ENCODE results near the gene PDLIM3. TPM values are rescaled to one million over a fixed set of nuclear protein-coding genes. Genes with fewer than 3 reads are reported as not detected.

PDLIM3 gene
- total and polyA plus RNA-seq, 2 experiments from 2014 or later: 23.6 to 35.2 TPM

- H3K4me3 ChIP-seq: no peak overlapping the region
- H3K27me3 ChIP-seq: no peaks in the 10 kb centered on the region
- peak overlapping the region; percentile 87 for H3K27ac ChIP-seq
- no peaks in the 10 kb centered on the region for H3K36me3 ChIP-seq
- H3K4me1 ChIP-seq (ENCODE audit: low read depth): peaks cover 27% of the 10 kb centered on the region
- no peaks in the 10 kb centered on the region for H3K9me3 ChIP-seq (ENCODE audit: low read depth)
- TF ChIP-seq CTCF (IDR thresholded peaks at IDR 0.05; ENCODE audit: low read depth, low read length): no peak
- peak; percentile 53 to 95 for DNase-seq (ENCODE audit: low read depth in 1 of 2, low spot score in 1 of 2)
Measured at GRCh38 chr4:185567381-185568376, 32.4 kb upstream of the PDLIM3 start.

- no peak for TF ChIP-seq CTCF (IDR thresholded peaks at IDR 0.05; ENCODE audit: low read depth, low read length)
- Histone ChIP-seq H3K36me3 (no peaks in the 10 kb centered on the region), H3K27ac (peak overlapping the region; percentile 87), H3K4me1 (ENCODE audit: low read depth) (peaks cover 27% of the 10 kb centered on the region), H3K4me3 (no peak overlapping the region), H3K9me3 (ENCODE audit: low read depth) (no peaks in the 10 kb centered on the region), H3K27me3 (no peaks in the 10 kb centered on the region)
- peak; percentile 15 to 96 for DNase-seq (ENCODE audit: low read depth in 1 of 2, low spot score in 1 of 2)
Measured at GRCh38 chr4:185566972-185567371, 31.7 kb upstream of the PDLIM3 start.

GRCh38 chr4:185566425-185566824 lies 31.1 kb upstream of the PDLIM3 start:
- H3K4me1 ChIP-seq (ENCODE audit: low read depth): peaks cover 27% of the 10 kb centered on the region
- H3K36me3 ChIP-seq: no peaks in the 10 kb centered on the region
- peak in 1 of 2 donors; percentile 62 for DNase-seq (ENCODE audit: low read depth in 1 of 2, low spot score in 1 of 2)
- no peak overlapping the region for H3K4me3 ChIP-seq
- no peak for TF ChIP-seq CTCF (IDR thresholded peaks at IDR 0.05; ENCODE audit: low read depth, low read length)
- H3K9me3 ChIP-seq (ENCODE audit: low read depth): no peaks in the 10 kb centered on the region
- H3K27me3 ChIP-seq: no peaks in the 10 kb centered on the region
- H3K27ac ChIP-seq: peak overlapping the region; percentile 87

GRCh38 chr4:185565696-185566095 lies 30.4 kb upstream of the PDLIM3 start:
- no peaks in the 10 kb centered on the region for H3K27me3 ChIP-seq
- H3K9me3 ChIP-seq (ENCODE audit: low read depth): no peaks in the 10 kb centered on the region
- H3K4me1 ChIP-seq (ENCODE audit: low read depth): peaks cover 27% of the 10 kb centered on the region
- H3K4me3 ChIP-seq: no peak overlapping the region
- no peak for TF ChIP-seq CTCF (IDR thresholded peaks at IDR 0.05; ENCODE audit: low read depth, low read length)
- no peaks in the 10 kb centered on the region for H3K36me3 ChIP-seq
- no peak overlapping the region for H3K27ac ChIP-seq
- DNase-seq (ENCODE audit: low read depth in 1 of 2, low spot score in 1 of 2): no peak

- no peaks in the 10 kb centered on the region for H3K36me3 ChIP-seq
- H3K9me3 ChIP-seq (ENCODE audit: low read depth): no peaks in the 10 kb centered on the region
- no peaks in the 10 kb centered on the region for H3K27me3 ChIP-seq
- no peak overlapping the region for H3K27ac ChIP-seq
- DNase-seq (ENCODE audit: low read depth in 1 of 2, low spot score in 1 of 2): no peak
- no peak overlapping the region for H3K4me3 ChIP-seq
- H3K4me1 ChIP-seq (ENCODE audit: low read depth): peaks cover 27% of the 10 kb centered on the region
- TF ChIP-seq CTCF (IDR thresholded peaks at IDR 0.05; ENCODE audit: low read depth, low read length): no peak
Measured at GRCh38 chr4:185564349-185564748, 29.0 kb upstream of the PDLIM3 start.
